GM21526 (cell line): ENCODE results near the gene CHST11.
"Not testable (repeated sequence)": the region's sequence is repeated elsewhere in the genome, so short reads cannot be mapped to it uniquely, and the experiment has no call there.

Source experiments
- ATAC-seq: cut with Tn5 transposase; IDR thresholded peaks from one replicate; pipeline ENCODE4 v1.9.1; 2021; ENCODE audit warnings: moderate library complexity; ENCODE audit not compliant: unreplicated experiment, low FRiP score

The CHST11 gene

GRCh38 chr12:104574758-104575157, 118.0 kb downstream of the CHST11 start:
- not testable (repeated sequence) for ATAC-seq

GRCh38 chr12:104575442-104576186, 118.9 kb downstream of the CHST11 start:
- ATAC-seq = no peak

- no peak for ATAC-seq
Measured at GRCh38 chr12:104576187-104576778, 119.5 kb downstream of the CHST11 start.

- ATAC-seq = no peak
Measured at GRCh38 chr12:104576980-104577580, 120.3 kb downstream of the CHST11 start.

GRCh38 chr12:104577581-104577981, 120.8 kb downstream of the CHST11 start:
- no peak for ATAC-seq

- ATAC-seq = no peak
Measured at GRCh38 chr12:104578453-104578852, 121.7 kb downstream of the CHST11 start.

GRCh38 chr12:104579718-104580495, 123.2 kb downstream of the CHST11 start:
- ATAC-seq = no peak

- ATAC-seq = no peak
Measured at GRCh38 chr12:104581005-104581570, 124.3 kb downstream of the CHST11 start.

GRCh38 chr12:104582739-104583138, 126.0 kb downstream of the CHST11 start:
- ATAC-seq = peak; percentile 81

- no peak for ATAC-seq
Measured at GRCh38 chr12:104583301-104583700, 126.6 kb downstream of the CHST11 start.

GRCh38 chr12:104585448-104586055, 128.8 kb downstream of the CHST11 start:
- no peak for ATAC-seq

GRCh38 chr12:104586351-104586919, 129.7 kb downstream of the CHST11 start:
- no peak for ATAC-seq

- no peak for ATAC-seq
Measured at GRCh38 chr12:104588047-104588920, 131.5 kb downstream of the CHST11 start.

- ATAC-seq = no peak
Measured at GRCh38 chr12:104588921-104589590, 132.3 kb downstream of the CHST11 start.

- ATAC-seq = no peak
Measured at GRCh38 chr12:104590022-104590421, 133.3 kb downstream of the CHST11 start.

GRCh38 chr12:104591257-104591885, 134.6 kb downstream of the CHST11 start:
- ATAC-seq = no peak

GRCh38 chr12:104593482-104593881, 136.7 kb downstream of the CHST11 start:
- no peak for ATAC-seq
